Stomach (tissue), 4 donors: ENCODE results near the gene PTH2.

ENCODE experiments used
- CTCF ChIP-seq, 7 experiments: fragments of 450-650 bp in 4 of 7; fragments of 200-600 bp in 3 of 7; sonication (generic) in 3 of 7; IDR thresholded peaks; one replicate each; pipeline ENCODE4 v1.5.1; 2016 to 2019; ENCODE audit warnings: antibody characterized with exemption in 7 of 7, control low read depth in 2 of 7, mild to moderate bottlenecking in 1 of 7
- EP300 ChIP-seq: sonication (generic); formaldehyde crosslinking; IDR thresholded peaks from one replicate; pipeline ENCODE4 v1.6.1; 2017; ENCODE audit warnings: antibody characterized with exemption
- POLR2A ChIP-seq, 4 donors: fragments of 450-650 bp; IDR thresholded peaks; one replicate each; pipeline ENCODE4 v1.6.1; 2016; ENCODE audit warnings: antibody characterized with exemption in 4 of 4, control low read depth in 2 of 4, mild to moderate bottlenecking in 1 of 4, moderate library complexity in 1 of 4
- POLR2AphosphoS5 ChIP-seq, 3 donors: sonication (generic); formaldehyde crosslinking; IDR thresholded peaks; one replicate each; pipeline ENCODE4 v1.6.1; 2016; ENCODE audit warnings: antibody characterized with exemption in 3 of 3

- TF ChIP-seq POLR2A (IDR thresholded peaks at IDR 0.05) (no peak), CTCF (IDR thresholded peaks at IDR 0.05) (no peak), EP300 (no peak), POLR2AphosphoS5 (IDR thresholded peaks at IDR 0.05) (no peak)
Measured at GRCh38 chr19:49418511-49418910, 4.7 kb downstream of the PTH2 start.
